Activated CD8-positive, alpha-beta memory T cell treated with anti-CD3 and anti-CD28 coated beads, Interleukin-2, amount 10 ng/mL, durations not matched to agents 7 days and 5 days (primary cell): Measurements from ENCODE around the gene SULT1A2. TPM values are rescaled to one million over a fixed set of nuclear protein-coding genes. Genes with fewer than 3 reads are reported as not detected.

Source experiments
- ATAC-seq: fragments of 150-1000 bp; cut with Tn5 transposase; one replicate; pipeline ENCODE4 v1.10.0; 2021; ENCODE audit warnings: moderate library complexity
- CTCF ChIA-PET: fragments of 350-600 bp; sonication (Branson Sonifier 250); formaldehyde crosslinking; loops from one replicate; lab custom pipeline; 2021; ENCODE audit warnings: antibody characterized with exemption; lab: Charles Lee
- DNase-seq: peaks from one replicate; pipeline ENCODE4 v3.0.0-alpha.2; 2020
- H3K27ac Mint-ChIP-seq: one replicate; pipeline ENCODE4 v1.8.0; 2021; ENCODE audit warnings: mild to moderate bottlenecking, mixed read lengths
- H3K27me3 Mint-ChIP-seq: one replicate; pipeline ENCODE4 v1.8.0; 2021; ENCODE audit warnings: mixed read lengths
- H3K36me3 Mint-ChIP-seq: one replicate; pipeline ENCODE4 v1.8.0; 2021; ENCODE audit warnings: mild to moderate bottlenecking, mixed read lengths
- H3K4me1 Mint-ChIP-seq: one replicate; pipeline ENCODE4 v1.8.0; 2021; ENCODE audit warnings: mixed read lengths
- H3K4me3 Mint-ChIP-seq: one replicate; pipeline ENCODE4 v1.8.0; 2021; ENCODE audit warnings: mild to moderate bottlenecking, moderate library complexity, mixed read lengths
- H3K9me3 Mint-ChIP-seq: one replicate; pipeline ENCODE4 v1.8.0; 2022; ENCODE audit warnings: low read depth, mixed read lengths
- total RNA-seq, 2 experiments: library from RNA; stranded (reverse); gene quantifications; one replicate each; pipeline ENCODE4 v1.2.3, GENCODE V29; 2021

SULT1A2 gene
- total RNA-seq, 2 experiments from 2014 or later: 0.20 TPM; not detected in 1

GRCh38 chr16:28592511-28592910 lies 4.3 kb downstream of the SULT1A2 start:
- Mint-ChIP-seq H3K27ac (no peak overlapping the region), H3K4me3 (no peak overlapping the region), H3K9me3 (no peaks in the 10 kb centered on the region), H3K27me3 (no peaks in the 10 kb centered on the region), H3K36me3 (peaks cover 9% of the 10 kb centered on the region), H3K4me1 (peaks cover 10% of the 10 kb centered on the region)
- DNase-seq (no peak), ATAC-seq (no peak)
- CTCF ChIA-PET: no interaction called here

DNA sequence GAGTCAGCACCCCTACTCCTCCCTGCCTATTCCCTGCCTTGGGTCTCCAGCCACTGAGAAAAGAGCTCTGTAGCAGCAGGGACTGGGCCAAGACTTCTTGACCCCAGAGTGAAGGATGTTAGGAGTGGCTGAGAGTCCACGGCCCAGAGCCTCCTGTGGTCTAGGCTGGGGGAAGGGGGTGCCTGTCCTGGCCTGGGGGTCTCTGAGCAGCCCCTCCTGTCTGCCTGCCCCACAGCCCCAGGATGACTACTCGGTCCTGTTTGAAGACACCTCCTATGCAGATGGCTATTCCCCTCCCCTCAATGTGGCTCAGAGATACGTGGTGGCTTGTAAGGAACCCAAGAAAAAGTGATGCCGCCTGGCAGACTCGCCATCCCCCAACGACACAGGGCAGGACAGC lies 5.5 kb downstream of the SULT1A2 start:
- peaks cover 12% of the 10 kb centered on the region for H3K36me3 Mint-ChIP-seq
- H3K4me1 Mint-ChIP-seq: peaks cover 8% of the 10 kb centered on the region
- no peak overlapping the region for H3K4me3 Mint-ChIP-seq
- H3K9me3 Mint-ChIP-seq: no peaks in the 10 kb centered on the region
- H3K27me3 Mint-ChIP-seq: no peaks in the 10 kb centered on the region
- DNase-seq: no peak
- ATAC-seq: no peak
- CTCF ChIA-PET: no interaction called here
- no peak overlapping the region for H3K27ac Mint-ChIP-seq

DNA sequence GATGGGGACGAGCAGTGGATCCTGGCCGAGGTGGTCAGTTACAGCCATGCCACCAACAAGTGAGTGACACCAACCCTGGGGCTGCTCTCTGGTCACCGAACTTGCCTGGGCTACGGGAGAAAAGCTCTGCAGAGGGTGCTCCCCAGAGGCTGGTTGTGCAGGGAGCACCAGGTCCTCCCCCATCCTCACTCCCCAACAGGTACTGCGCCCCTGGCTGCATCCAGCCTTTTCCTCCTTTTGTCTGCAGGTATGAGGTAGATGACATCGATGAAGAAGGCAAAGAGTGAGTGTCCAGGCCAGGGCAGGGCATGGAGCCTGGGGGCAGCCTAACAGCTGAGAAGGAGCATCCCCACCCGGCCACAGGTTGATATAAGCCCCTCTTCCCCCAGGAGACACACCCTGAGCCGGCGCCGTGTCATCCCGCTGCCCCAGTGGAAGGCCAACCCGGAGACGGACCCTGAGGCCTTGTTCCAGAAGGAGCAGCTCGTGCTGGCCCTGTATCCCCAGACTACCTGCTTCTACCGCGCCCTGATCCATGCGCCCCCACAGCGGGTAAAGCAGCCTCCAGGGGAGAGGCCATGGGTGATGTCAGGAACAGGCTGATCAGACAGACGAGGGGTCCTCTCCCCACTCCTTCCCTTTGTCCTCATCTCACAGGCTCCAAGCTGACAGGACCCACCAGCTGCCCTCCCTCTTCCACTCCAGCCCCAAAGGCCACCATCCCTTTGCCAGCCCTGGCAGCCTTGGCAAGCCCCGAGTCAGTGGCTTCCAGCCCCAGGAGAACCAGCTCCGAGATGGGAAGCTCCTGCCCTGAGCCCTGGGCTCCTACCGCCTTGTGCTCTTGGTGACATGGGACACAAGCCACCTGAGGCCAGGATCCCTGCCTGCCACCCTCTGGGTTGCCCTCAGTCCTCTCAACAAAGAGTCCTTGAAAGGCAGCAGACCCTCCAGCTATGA lies 6.2 kb downstream of the SULT1A2 start:
- H3K9me3 Mint-ChIP-seq: no peaks in the 10 kb centered on the region

GRCh38 chr16:28589930-28590329 lies 6.9 kb downstream of the SULT1A2 start:
- ATAC-seq (no peak), DNase-seq (no peak)
- Mint-ChIP-seq H3K4me3 (no peak overlapping the region), H3K9me3 (no peaks in the 10 kb centered on the region), H3K36me3 (peaks cover 15% of the 10 kb centered on the region), H3K27me3 (no peaks in the 10 kb centered on the region), H3K27ac (no peak overlapping the region), H3K4me1 (peaks cover 8% of the 10 kb centered on the region)
- CTCF ChIA-PET: no interaction called here

More for the DNA sequence above, 6.2 kb downstream of the SULT1A2 start:
- no peaks in the 10 kb centered on the region for H3K27me3 Mint-ChIP-seq
- peaks cover 14% of the 10 kb centered on the region for H3K36me3 Mint-ChIP-seq
- DNase-seq (no peak), ATAC-seq (no peak)
- no peak overlapping the region for H3K27ac Mint-ChIP-seq
- CTCF ChIA-PET: no interaction called here
- peaks cover 8% of the 10 kb centered on the region for H3K4me1 Mint-ChIP-seq
- H3K4me3 Mint-ChIP-seq: no peak overlapping the region

GRCh38 chr16:28589069-28589468 lies 7.8 kb downstream of the SULT1A2 start:
- H3K4me3 Mint-ChIP-seq: no peak overlapping the region
- H3K9me3 Mint-ChIP-seq: no peaks in the 10 kb centered on the region
- CTCF ChIA-PET: no interaction called here
- H3K27ac Mint-ChIP-seq: no peak overlapping the region
- H3K4me1 Mint-ChIP-seq: peaks cover 8% of the 10 kb centered on the region
- DNase-seq (no peak), ATAC-seq (no peak)
- H3K27me3 Mint-ChIP-seq: no peaks in the 10 kb centered on the region
- H3K36me3 Mint-ChIP-seq: peaks cover 18% of the 10 kb centered on the region

DNA sequence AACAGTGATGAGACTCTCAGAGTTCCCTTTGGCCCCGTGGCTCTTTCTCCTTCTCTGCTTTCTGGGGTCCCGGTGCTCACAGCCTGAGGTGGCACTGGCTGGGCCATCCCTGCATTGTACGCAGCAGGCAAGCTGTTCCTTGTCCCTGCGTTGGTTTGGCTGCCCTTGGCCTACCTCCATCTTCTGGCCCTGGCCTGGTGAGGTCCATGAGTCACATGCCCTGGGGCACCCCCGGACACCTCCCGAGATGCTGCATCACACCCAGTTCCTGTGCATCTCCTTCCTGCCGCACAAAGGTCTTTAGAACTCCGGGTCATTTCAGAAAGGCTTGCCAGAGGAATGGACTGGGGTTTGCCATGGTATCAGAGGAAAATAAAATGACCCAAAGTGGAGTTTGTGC lies 9.5 kb downstream of the SULT1A2 start:
- no peak overlapping the region for H3K27ac Mint-ChIP-seq
- no peak overlapping the region for H3K4me3 Mint-ChIP-seq
- DNase-seq (no peak), ATAC-seq (no peak)
- H3K36me3 Mint-ChIP-seq: peaks cover 26% of the 10 kb centered on the region
- CTCF ChIA-PET: interaction anchor here (0.6 kb wide), 1 partner anchor 1549 kb away, joined by 3 read pairs; no protein-coding TSS in a partner anchor
- H3K9me3 Mint-ChIP-seq: no peaks in the 10 kb centered on the region
- no peaks in the 10 kb centered on the region for H3K27me3 Mint-ChIP-seq
- no peaks in the 10 kb centered on the region for H3K4me1 Mint-ChIP-seq

- Mint-ChIP-seq H3K36me3 (peaks cover 30% of the 10 kb centered on the region), H3K27ac (no peak overlapping the region), H3K4me3 (no peak overlapping the region), H3K4me1 (no peaks in the 10 kb centered on the region), H3K9me3 (no peaks in the 10 kb centered on the region), H3K27me3 (no peaks in the 10 kb centered on the region)
- no peak for ATAC-seq
- CTCF ChIA-PET: interaction anchor here (1.0 kb wide), 1 partner anchor 32 kb away, joined by 3 read pairs; no protein-coding TSS in a partner anchor
- no peak for DNase-seq
These were observed 10.4 kb downstream of the SULT1A2 start for GRCh38 chr16:28586466-28586865.

DNA sequence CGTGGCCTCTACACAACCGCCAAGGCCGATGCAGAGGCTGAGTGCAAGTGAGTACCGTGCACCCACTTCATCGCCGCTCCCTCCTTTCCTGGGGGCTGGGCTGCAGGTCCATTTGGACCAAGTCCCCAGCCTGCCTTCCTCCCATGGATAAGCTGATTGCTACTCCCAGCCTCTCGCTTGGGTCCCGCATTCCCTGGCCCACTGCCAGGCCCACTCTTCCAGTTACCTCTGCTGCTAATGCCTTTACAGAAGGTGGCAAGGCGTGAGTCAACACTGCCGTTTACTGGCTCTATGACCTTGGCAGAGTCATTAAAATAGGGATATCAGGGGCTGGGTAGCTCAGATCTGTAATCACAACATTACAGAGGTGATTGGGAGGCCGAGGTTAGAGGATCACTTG lies 11.2 kb downstream of the SULT1A2 start:
- no peaks in the 10 kb centered on the region for H3K9me3 Mint-ChIP-seq
- no peak overlapping the region for H3K27ac Mint-ChIP-seq
- no peak overlapping the region for H3K4me3 Mint-ChIP-seq
- DNase-seq: no peak
- H3K27me3 Mint-ChIP-seq: no peaks in the 10 kb centered on the region
- peaks cover 29% of the 10 kb centered on the region for H3K36me3 Mint-ChIP-seq
- no peak for ATAC-seq
- no peaks in the 10 kb centered on the region for H3K4me1 Mint-ChIP-seq
- CTCF ChIA-PET: interaction anchor here (1.0 to 1.4 kb wide), 2 partner anchors 10 to 31 kb away, joined by 3 read pairs; no protein-coding TSS in a partner anchor

DNA sequence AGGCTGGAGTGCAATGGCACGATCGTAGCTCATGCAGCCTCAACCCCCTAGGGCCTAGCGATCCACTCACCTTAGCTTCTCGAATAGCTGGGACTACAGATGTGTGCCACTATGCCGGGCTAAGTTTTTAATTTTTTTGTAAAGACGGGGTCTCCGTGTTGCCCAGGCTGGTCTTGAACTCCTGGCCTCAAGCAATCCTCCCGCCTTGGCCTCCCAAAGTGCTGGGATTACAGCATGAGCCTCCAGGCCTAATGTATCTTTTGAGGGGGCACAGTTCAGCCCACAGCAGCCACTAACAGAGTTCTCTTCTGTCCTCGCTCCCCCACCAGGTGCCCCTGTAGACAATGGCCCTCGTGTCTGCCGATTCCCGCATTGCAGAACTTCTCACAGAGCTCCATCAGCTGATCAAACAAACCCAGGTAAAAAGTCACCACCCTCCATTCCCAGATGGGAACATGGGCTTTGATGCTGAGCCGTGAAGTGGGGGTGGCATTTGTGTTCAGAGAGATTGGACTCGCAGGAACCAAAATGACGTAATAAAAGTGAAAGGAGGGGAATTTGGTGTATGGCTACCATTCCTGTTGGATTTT lies 16.0 kb downstream of the SULT1A2 start:
- Mint-ChIP-seq H3K4me3 (no peak overlapping the region), H3K27me3 (no peaks in the 10 kb centered on the region), H3K9me3 (no peaks in the 10 kb centered on the region), H3K27ac (no peak overlapping the region), H3K36me3 (peaks cover 20% of the 10 kb centered on the region), H3K4me1 (no peaks in the 10 kb centered on the region)
- ATAC-seq (no peak), DNase-seq (no peak)
- CTCF ChIA-PET: no interaction called here

GRCh38 chr16:28575446-28576109 lies 21.3 kb downstream of the SULT1A2 start:
- H3K9me3 Mint-ChIP-seq: no peaks in the 10 kb centered on the region
- no peaks in the 10 kb centered on the region for H3K27me3 Mint-ChIP-seq
- H3K4me3 Mint-ChIP-seq: no peak overlapping the region
- no peak for DNase-seq
- ATAC-seq: no peak
- CTCF ChIA-PET: interaction anchor here (1.1 kb wide), 1 partner anchor 10 kb away, joined by 3 read pairs; no protein-coding TSS in a partner anchor
- no peaks in the 10 kb centered on the region for H3K4me1 Mint-ChIP-seq
- H3K27ac Mint-ChIP-seq: no peak overlapping the region
- H3K36me3 Mint-ChIP-seq: peaks cover 4% of the 10 kb centered on the region

GRCh38 chr16:28574925-28575324 lies 21.9 kb downstream of the SULT1A2 start:
- DNase-seq (no peak), ATAC-seq (no peak)
- H3K9me3 Mint-ChIP-seq: no peaks in the 10 kb centered on the region
- CTCF ChIA-PET: interaction anchor here (1.1 kb wide), 1 partner anchor 10 kb away, joined by 3 read pairs; no protein-coding TSS in a partner anchor
- H3K4me1 Mint-ChIP-seq: no peaks in the 10 kb centered on the region
- H3K27me3 Mint-ChIP-seq: no peaks in the 10 kb centered on the region
- H3K4me3 Mint-ChIP-seq: no peak overlapping the region
- H3K27ac Mint-ChIP-seq: no peak overlapping the region
- peaks cover 4% of the 10 kb centered on the region for H3K36me3 Mint-ChIP-seq

DNA sequence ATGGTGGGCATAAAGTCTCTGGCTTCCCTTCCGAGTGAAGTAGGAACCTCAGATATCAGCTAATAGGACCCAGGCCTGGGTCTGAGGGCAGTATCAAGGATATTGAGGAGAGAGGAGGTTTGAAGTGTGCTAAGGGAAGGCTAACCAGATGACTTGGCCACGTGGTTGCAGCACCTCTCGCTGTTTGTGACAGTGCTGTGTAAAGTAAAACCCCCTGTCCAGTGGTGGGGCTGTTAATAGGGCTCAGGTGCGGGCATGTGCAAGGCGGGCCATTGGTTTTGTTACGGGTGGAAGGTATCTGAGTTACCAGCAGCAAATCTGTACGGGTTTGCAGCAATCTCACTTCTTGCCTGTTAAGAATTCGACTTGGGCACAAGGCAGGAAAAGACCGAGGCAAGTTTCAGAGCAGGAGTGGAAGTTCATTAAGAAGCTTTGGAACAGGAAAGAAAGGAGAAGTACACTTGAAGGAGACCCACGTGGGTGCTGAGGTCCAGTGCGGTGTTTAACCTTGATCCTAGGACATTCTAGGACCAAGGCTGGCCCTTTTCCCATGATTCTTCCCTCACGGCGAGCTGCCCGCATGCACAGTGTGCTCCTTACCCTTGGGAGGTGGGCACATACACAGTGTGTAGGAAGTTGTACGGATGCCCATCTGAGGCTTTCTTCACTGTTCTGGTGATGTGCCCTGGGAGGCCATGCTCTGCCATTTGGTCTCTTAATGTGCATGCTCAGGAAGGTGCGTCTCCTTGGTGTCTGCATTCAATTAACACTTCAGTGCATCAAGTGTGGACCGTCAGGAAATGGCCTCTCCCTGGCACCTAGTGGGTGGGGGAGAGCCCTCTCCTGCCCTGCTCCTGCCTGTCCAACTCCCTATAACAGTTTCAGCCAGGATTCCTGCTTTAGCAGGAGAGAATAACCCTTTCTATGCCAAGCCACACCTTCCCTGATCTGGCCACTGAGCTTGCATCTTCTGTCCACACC lies 22.8 kb downstream of the SULT1A2 start:
- no peaks in the 10 kb centered on the region for H3K4me1 Mint-ChIP-seq
- DNase-seq: no peak
- ATAC-seq: no peak
- no peaks in the 10 kb centered on the region for H3K9me3 Mint-ChIP-seq
- peaks cover 4% of the 10 kb centered on the region for H3K36me3 Mint-ChIP-seq
- no peak overlapping the region for H3K4me3 Mint-ChIP-seq
- CTCF ChIA-PET: interaction anchor here (1.3 kb wide), 1 partner anchor 50 kb away, joined by 3 read pairs; no protein-coding TSS in a partner anchor
- H3K27me3 Mint-ChIP-seq: no peaks in the 10 kb centered on the region
- no peak overlapping the region for H3K27ac Mint-ChIP-seq
